ENCODE measurements around the gene LPAR5.

GRCh38 chr12:6618483-6619225 lies 17.1 kb downstream of the LPAR5 start:
- TF ChIP-seq CTCF (conservative IDR thresholded peaks at IDR 0.05): no peak
- TF ChIP-seq EZH2 (IDR thresholded peaks at IDR 0.05; ENCODE audit: low read depth): no peak

Measured in PC-9 (cell line).